DMS79 (cell line): Measurements from ENCODE around the gene ADGRB2.

Experiments
- DNase-seq: peaks from one replicate; lab custom pipeline; 2025; lab: John Stamatoyannopoulos, UW

ADGRB2 gene

GRCh38 chr1:31677401-31677800 is 86.7 kb downstream of the ADGRB2 start:
- DNase-seq: no peak
